Measurements from ENCODE around the gene ZDHHC21.

Gene ZDHHC21

GRCh38 chr9:14640967-14641366 lies 52.3 kb downstream of the ZDHHC21 start:
- Histone ChIP-seq H3K79me2 (ENCODE audit: insufficient read depth, low read length) (no peaks in the 10 kb centered on the region), H3K4me1 (ENCODE audit: insufficient read depth, low read length) (no peaks in the 10 kb centered on the region), H3K27ac (ENCODE audit: low read length) (no peak overlapping the region), H3K9ac (ENCODE audit: low read depth, low read length) (no peak overlapping the region), H2AFZ (ENCODE audit: low read depth, low read length) (no peak overlapping the region), H3K27me3 (ENCODE audit: insufficient read depth, low read length, poor library complexity) (no peaks in the 10 kb centered on the region), H4K20me1 (ENCODE audit: insufficient read depth, low read length) (no peaks in the 10 kb centered on the region), H3K36me3 (ENCODE audit: insufficient read depth, low read length) (no peaks in the 10 kb centered on the region), H3K4me3 (ENCODE audit: low read depth in 1 of 2, low read length in 2 of 2) (no peak overlapping the region), H3K9me3 (ENCODE audit: insufficient read depth, low read length, severe bottlenecking) (no peaks in the 10 kb centered on the region), H3K4me2 (ENCODE audit: insufficient read depth, low read length) (no peak overlapping the region)
- ATAC-seq (ENCODE audit: insufficient read depth, low read depth) (no peak), DNase-seq (no peak)
- no peak for TF ChIP-seq EZH2 (IDR thresholded peaks at IDR 0.05; ENCODE audit: borderline replicate concordance, low read depth, low read length, severe bottlenecking)
- no peak for TF ChIP-seq CTCF (IDR thresholded peaks at IDR 0.05; ENCODE audit: borderline replicate concordance, extremely low read depth, low read length, poor library complexity, severe bottlenecking)

- no peak overlapping the region for H3K4me3 ChIP-seq (ENCODE audit: low read depth in 1 of 2, low read length in 2 of 2)
- no peak overlapping the region for H3K27ac ChIP-seq (ENCODE audit: low read length)
- no peak overlapping the region for H3K4me2 ChIP-seq (ENCODE audit: insufficient read depth, low read length)
- H3K4me1 ChIP-seq (ENCODE audit: insufficient read depth, low read length), result no peaks in the 10 kb centered on the region
- DNase-seq (no peak), ATAC-seq (ENCODE audit: insufficient read depth, low read depth) (no peak)
- no peak for TF ChIP-seq CTCF (IDR thresholded peaks at IDR 0.05; ENCODE audit: borderline replicate concordance, extremely low read depth, low read length, poor library complexity, severe bottlenecking)
- TF ChIP-seq EZH2 (IDR thresholded peaks at IDR 0.05; ENCODE audit: borderline replicate concordance, low read depth, low read length, severe bottlenecking), result no peak
- no peak overlapping the region for H3K9ac ChIP-seq (ENCODE audit: low read depth, low read length)
- H3K27me3 ChIP-seq (ENCODE audit: insufficient read depth, low read length, poor library complexity), result no peaks in the 10 kb centered on the region
- no peaks in the 10 kb centered on the region for H3K36me3 ChIP-seq (ENCODE audit: insufficient read depth, low read length)
- H2AFZ ChIP-seq (ENCODE audit: low read depth, low read length), result no peak overlapping the region
- no peaks in the 10 kb centered on the region for H3K9me3 ChIP-seq (ENCODE audit: insufficient read depth, low read length, severe bottlenecking)
- H4K20me1 ChIP-seq (ENCODE audit: insufficient read depth, low read length), result no peaks in the 10 kb centered on the region
- H3K79me2 ChIP-seq (ENCODE audit: insufficient read depth, low read length), result no peaks in the 10 kb centered on the region
These were observed 52.9 kb downstream of the ZDHHC21 start for GRCh38 chr9:14640294-14640693.

GRCh38 chr9:14633906-14634565 lies 59.2 kb downstream of the ZDHHC21 start:
- Histone ChIP-seq H3K9me3 (ENCODE audit: insufficient read depth, low read length, severe bottlenecking) (no peaks in the 10 kb centered on the region), H3K4me1 (ENCODE audit: insufficient read depth, low read length) (no peaks in the 10 kb centered on the region), H3K36me3 (ENCODE audit: insufficient read depth, low read length) (no peaks in the 10 kb centered on the region), H3K79me2 (ENCODE audit: insufficient read depth, low read length) (no peaks in the 10 kb centered on the region), H3K4me3 (ENCODE audit: low read depth in 1 of 2, low read length in 2 of 2) (no peak overlapping the region), H2AFZ (ENCODE audit: low read depth, low read length) (no peak overlapping the region), H3K27me3 (ENCODE audit: insufficient read depth, low read length, poor library complexity) (no peaks in the 10 kb centered on the region), H3K4me2 (ENCODE audit: insufficient read depth, low read length) (no peak overlapping the region), H4K20me1 (ENCODE audit: insufficient read depth, low read length) (no peaks in the 10 kb centered on the region), H3K27ac (ENCODE audit: low read length) (no peak overlapping the region), H3K9ac (ENCODE audit: low read depth, low read length) (no peak overlapping the region)
- ATAC-seq (ENCODE audit: insufficient read depth, low read depth) (no peak), DNase-seq (no peak)
- TF ChIP-seq EZH2 (IDR thresholded peaks at IDR 0.05; ENCODE audit: borderline replicate concordance, low read depth, low read length, severe bottlenecking) (no peak), CTCF (IDR thresholded peaks at IDR 0.05; ENCODE audit: borderline replicate concordance, extremely low read depth, low read length, poor library complexity, severe bottlenecking) (no peak)

Data from DND-41 (cell line).